Fibroblast of pulmonary artery (primary cell): ENCODE measurements around the gene GDF3.

Source experiments
- DNase-seq: peaks from one replicate; pipeline ENCODE4 v3.0.0-alpha.2; 2010; ENCODE audit warnings: low read depth
- H3K4me3 ChIP-seq: replicated peaks from 2 replicates; pipeline ENCODE4 v1.5.1; 2011; ENCODE audit warnings: low read depth, mild to moderate bottlenecking, control low read depth, low read length, moderate library complexity
- TF ChIP-seq, protein P1 (sequence below): IDR thresholded peaks from 2 replicates; pipeline ENCODE4 v1.5.1; 2011; ENCODE audit warnings: mild to moderate bottlenecking, control low read depth, low read length, inconsistent platforms; ENCODE audit errors: missing control alignments

Gene GDF3

DNA sequence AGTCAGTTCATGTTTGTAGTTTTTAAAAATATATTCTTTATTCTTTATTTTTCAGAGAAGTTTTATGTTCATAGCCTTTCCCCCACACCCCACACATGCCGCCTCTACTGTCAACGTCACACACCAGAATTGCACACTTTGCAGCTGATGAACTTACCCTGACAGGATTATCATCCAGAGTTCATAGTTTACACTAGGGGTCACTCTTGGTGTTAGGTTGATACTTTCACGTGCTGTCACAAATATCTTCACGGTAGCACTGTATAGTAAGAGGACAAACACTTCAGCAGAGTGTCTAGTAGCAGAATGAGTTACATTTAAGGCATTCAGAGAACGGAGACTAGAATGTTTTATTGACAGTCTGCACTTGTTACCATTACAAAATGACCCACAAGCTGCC lies 20.8 kb upstream of the GDF3 start:
- DNase-seq: no peak

DNA sequence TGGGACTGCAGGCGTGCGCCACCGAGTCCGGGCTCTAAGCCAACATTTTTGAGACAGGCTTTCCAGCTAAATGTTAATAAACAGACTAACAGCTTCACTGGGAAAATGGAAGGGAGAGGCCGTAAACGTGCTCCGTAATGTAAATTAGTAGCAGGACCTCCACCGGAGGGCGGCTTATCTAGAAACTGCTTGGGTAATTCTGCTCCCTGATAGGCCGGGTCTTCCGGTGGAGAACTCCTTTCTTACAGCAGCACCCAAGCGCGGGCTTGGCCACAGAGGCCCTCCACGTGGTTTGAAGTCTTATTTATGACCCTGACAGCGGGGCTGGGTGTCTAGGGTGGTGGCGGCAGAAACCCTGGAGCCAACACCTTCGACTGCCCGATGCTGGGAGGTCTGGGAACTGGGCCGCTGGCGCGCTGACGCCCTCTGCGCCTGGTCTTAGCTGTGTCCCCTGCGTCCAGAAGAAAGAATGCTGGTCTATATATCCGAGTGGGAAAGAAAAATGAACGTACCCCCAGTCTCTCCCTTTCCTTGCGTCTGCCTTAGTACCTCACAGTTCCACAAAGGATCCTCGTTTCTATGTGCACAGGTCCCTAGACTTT lies 17.4 kb upstream of the GDF3 start:
- TF ChIP-seq, protein P1, sequence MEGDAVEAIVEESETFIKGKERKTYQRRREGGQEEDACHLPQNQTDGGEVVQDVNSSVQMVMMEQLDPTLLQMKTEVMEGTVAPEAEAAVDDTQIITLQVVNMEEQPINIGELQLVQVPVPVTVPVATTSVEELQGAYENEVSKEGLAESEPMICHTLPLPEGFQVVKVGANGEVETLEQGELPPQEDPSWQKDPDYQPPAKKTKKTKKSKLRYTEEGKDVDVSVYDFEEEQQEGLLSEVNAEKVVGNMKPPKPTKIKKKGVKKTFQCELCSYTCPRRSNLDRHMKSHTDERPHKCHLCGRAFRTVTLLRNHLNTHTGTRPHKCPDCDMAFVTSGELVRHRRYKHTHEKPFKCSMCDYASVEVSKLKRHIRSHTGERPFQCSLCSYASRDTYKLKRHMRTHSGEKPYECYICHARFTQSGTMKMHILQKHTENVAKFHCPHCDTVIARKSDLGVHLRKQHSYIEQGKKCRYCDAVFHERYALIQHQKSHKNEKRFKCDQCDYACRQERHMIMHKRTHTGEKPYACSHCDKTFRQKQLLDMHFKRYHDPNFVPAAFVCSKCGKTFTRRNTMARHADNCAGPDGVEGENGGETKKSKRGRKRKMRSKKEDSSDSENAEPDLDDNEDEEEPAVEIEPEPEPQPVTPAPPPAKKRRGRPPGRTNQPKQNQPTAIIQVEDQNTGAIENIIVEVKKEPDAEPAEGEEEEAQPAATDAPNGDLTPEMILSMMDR: no peak
- H3K4me3 ChIP-seq: no peak overlapping the region
- DNase-seq: no peak

More for the DNA sequence above, 20.8 kb upstream of the GDF3 start:
- no peak overlapping the region for H3K4me3 ChIP-seq
- TF ChIP-seq, protein P1: no peak

DNA sequence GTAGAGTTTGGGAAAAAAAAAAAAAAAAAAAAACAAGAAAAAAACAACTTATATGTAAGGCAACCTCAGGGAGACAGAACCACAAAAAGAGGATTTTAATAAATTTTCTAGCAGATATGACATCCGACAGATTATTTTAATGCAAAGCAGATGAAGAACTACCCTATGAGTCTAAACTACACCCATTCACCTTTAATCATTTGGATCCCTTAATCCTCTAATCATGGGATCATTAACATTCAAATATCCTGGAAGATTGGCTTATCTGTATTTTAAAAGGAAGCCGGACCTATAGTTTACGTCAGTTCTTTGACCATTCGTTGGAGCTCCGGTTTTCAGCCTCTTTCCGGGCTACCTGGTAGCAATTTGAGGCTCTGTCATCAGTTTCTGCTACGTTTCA lies 15.6 kb upstream of the GDF3 start, which contains the start of gene DPPA3:
TSS of gene DPPA3 (plus strand) at position 301 of the 400 bp plus-strand sequence. CDS start 138 bp downstream, outside the sequence.
- no peak within 1 kb of the TSS for H3K4me3 ChIP-seq
- DNase-seq: no peak
- TF ChIP-seq, protein P1: no peak

DNA sequence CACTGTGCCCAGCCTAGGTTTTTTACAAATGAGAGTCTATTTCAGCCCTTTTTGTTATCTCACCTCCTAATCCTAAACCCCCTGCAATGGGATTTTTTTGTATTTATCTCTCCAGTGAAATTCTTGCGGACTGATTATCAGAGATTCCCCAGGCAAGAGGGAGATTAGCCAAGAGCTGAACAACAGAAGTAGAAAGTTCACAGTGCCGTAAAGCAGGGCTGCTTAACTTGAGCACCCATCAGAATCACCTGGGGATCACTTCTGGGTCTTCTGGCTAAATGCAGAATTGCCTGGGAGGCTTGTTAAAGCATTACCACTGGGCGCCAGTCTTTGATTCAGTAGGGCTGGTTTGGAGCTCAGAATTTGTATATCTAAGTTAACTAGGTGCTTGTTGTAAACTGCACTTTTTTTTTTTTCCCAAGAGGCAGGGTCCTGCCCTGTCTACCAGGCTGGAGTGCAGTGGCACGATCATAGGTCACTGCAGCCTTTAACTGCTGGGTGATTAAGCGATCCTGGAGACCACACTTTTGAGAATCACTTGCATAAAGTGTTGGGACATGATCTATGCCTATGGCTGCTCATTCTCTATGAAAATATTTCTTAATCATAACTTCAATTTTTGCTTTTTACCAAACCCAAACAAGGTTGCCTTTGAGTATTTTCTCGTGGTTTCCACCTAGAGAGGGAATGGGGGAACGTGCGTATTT lies 14.5 kb upstream of the GDF3 start:
- TF ChIP-seq, protein P1: no peak
- DNase-seq: no peak
- no peak overlapping the region for H3K4me3 ChIP-seq

DNA sequence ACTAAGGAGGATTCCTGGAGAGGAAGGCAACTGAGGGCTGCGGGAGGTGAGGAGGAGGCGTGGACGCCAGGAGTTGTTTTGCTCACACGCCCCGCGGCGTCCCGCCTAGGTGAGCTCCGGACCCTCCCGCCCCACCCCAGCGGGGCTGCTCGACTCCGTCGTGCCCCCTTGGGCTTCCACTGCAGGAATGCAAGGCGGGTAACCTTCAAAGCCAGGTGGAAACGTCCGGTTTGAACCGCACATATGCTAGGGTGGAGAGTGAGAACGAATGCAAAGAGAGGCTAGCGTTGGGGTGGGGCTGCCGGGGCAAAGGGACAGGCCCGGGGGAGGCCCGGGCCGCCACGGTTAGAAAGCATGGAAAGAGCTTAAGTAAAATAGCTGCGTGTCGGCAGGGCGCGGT lies 10.3 kb upstream of the GDF3 start:
- H3K4me3 ChIP-seq: no peak overlapping the region
- TF ChIP-seq, protein P1: no peak
- no peak for DNase-seq

DNA sequence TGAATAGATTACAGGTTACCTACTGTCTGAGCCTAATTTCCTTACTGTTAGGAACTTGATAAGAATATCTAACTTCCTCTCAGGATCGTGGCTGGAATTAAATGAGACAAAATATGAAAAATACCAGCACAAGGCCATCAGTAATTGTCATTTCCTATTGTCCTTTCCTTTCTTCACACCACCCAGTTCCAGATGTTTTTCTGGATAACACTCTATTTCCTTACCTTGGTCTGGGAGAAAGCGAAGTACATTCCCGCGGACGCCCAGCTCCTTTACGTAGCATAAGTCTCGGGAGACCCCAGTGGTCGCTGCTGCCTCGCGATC lies 376 bp downstream of the GDF3 start:
- TF ChIP-seq, protein P1: no peak
- no peak for DNase-seq
- no peak overlapping the region for H3K4me3 ChIP-seq
